CD8-positive, alpha-beta memory T cell (primary cell): ENCODE data around the gene SLC4A8. TPM values are rescaled to one million over a fixed set of nuclear protein-coding genes. Genes with fewer than 3 reads are reported as not detected.
A peak's percentile ranks its signal among the peaks of the same experiment; 100 is the strongest.

ENCODE experiments used
- CTCF ChIA-PET: fragments of 350-600 bp; sonication (Branson Sonifier 250); formaldehyde crosslinking; loops from one replicate; lab custom pipeline; 2021; ENCODE audit warnings: antibody characterized with exemption; lab: Charles Lee
- POLR2A ChIA-PET: fragments of 350-600 bp; sonication (Branson Sonifier 250); formaldehyde crosslinking; loops from one replicate; lab custom pipeline; 2021; ENCODE audit warnings: antibody characterized with exemption; lab: Charles Lee
- DNase-seq, 5 donors: peaks; one replicate each; pipeline versions ENCODE4 v3.0.0 to v3.0.0-alpha.2; 2020 to 2022; ENCODE audit warnings: mixed read lengths in 1 of 5
- H3K27ac ChIP-seq: one replicate; pipeline ENCODE4 v1.7.0; 2013; ENCODE audit warnings: low read depth, mild to moderate bottlenecking, low read length, moderate library complexity
- H3K27me3 ChIP-seq: 2 replicates; pipeline ENCODE4 v1.7.0; 2013; ENCODE audit warnings: low read length, mild to moderate bottlenecking; ENCODE audit not compliant: insufficient read depth, poor library complexity, severe bottlenecking
- H3K36me3 ChIP-seq: 2 replicates; pipeline ENCODE4 v1.7.0; 2013; ENCODE audit warnings: mild to moderate bottlenecking, low read length, moderate library complexity; ENCODE audit not compliant: insufficient read depth
- H3K4me1 ChIP-seq: 2 replicates; pipeline ENCODE4 v1.7.0; 2013; ENCODE audit warnings: mild to moderate bottlenecking, low read length, moderate library complexity; ENCODE audit not compliant: insufficient read depth
- H3K4me3 ChIP-seq: 2 replicates; pipeline ENCODE4 v1.7.0; 2013; ENCODE audit warnings: mild to moderate bottlenecking, low read length
- H3K9me3 ChIP-seq: 2 replicates; pipeline ENCODE4 v1.7.0; 2013; ENCODE audit warnings: mild to moderate bottlenecking, low read length
- H3K27ac Mint-ChIP-seq, 8 donors: one replicate each; pipeline ENCODE4 v1.8.0; 2020 to 2021; ENCODE audit warnings: mixed read lengths in 8 of 8, mild to moderate bottlenecking in 6 of 8, inconsistent platforms in 3 of 8, moderate library complexity in 3 of 8
- H3K27me3 Mint-ChIP-seq, 2 donors: one replicate each; pipeline ENCODE4 v1.8.0; 2020 to 2021; ENCODE audit warnings: mixed read lengths in 2 of 2, mild to moderate bottlenecking in 1 of 2, moderate library complexity in 1 of 2
- H3K36me3 Mint-ChIP-seq, 3 donors: one replicate each; pipeline ENCODE4 v1.8.0; 2020 to 2021; ENCODE audit warnings: mixed read lengths in 3 of 3, inconsistent platforms in 1 of 3, mild to moderate bottlenecking in 1 of 3
- H3K4me1 Mint-ChIP-seq, 3 donors: one replicate each; pipeline ENCODE4 v1.8.0; 2020 to 2021; ENCODE audit warnings: mixed read lengths in 3 of 3, inconsistent platforms in 1 of 3, mild to moderate bottlenecking in 1 of 3
- H3K4me3 Mint-ChIP-seq, 7 donors: one replicate each; pipeline ENCODE4 v1.8.0; 2020 to 2021; ENCODE audit warnings: mixed read lengths in 7 of 7, mild to moderate bottlenecking in 6 of 7, moderate library complexity in 4 of 7, inconsistent platforms in 2 of 7
- H3K9me3 Mint-ChIP-seq, 5 donors: one replicate each; pipeline ENCODE4 v1.8.0; 2020 to 2022; ENCODE audit warnings: mixed read lengths in 5 of 5, mild to moderate bottlenecking in 3 of 5, moderate library complexity in 2 of 5, inconsistent platforms in 1 of 5
- polyA plus RNA-seq: library from polyadenylated mRNA; unstranded; fragments of 300-500 nt; fragmentation: Illumina TruSeq; gene quantifications from one replicate; pipeline ENCODE4 v1.2.3, GENCODE V29; 2021
- total RNA-seq, 2 experiments: library from RNA; stranded (reverse); gene quantifications; one replicate each; pipeline ENCODE4 v1.2.3, GENCODE V29; 2021

SLC4A8 gene
- total RNA-seq (1 to 10 TPM; 2.0 to 2.2 TPM), polyA plus RNA-seq (0.64 TPM)

DNA sequence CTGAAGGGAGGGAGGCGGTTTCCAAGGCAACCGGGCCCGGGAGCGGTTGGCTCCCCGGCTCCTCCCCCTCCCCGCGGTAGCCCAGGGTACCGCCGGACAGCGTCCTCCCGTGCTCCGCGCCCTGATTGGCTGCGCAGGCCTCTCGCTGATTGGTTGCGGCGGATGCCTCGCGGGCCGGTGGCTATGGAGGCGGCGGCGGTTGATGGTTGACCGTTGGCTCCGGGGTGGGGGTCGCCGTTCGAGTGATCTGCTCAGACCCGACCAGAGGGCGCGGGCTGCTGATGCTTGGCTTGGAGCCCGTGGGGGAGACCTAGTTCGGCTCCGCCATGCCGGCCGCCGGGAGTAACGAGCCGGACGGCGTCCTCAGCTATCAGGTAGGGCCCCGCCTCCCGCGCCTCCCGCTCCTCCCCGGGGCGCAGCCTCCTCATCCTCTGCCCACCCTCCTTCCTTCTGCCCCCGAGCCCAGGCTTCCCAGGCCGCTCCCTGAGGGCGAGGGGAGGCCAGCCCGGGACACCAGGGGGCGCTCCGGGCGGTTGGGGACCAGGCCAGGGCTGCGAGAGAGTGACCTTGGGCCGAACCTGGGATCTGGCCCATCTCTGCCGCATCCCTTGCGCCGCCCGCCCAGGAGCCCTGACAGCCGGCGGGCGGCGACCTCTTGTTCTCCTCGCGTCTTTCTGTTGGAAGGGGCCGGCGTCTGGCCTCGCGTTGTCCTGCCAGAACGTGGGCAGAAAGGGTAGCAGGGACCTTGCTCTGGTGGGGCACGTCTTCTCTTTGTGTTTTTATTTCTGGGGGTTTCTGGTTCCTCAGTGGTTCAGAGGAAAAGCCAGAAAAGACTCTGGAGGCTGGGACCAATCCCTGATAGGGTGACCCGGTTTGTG is at the start of gene SLC4A8:
Gene SLC4A8, plus strand, starts transcription at position 170 of the 878 bp plus-strand sequence. Its CDS starts 157 bp downstream, at position 327.
- H3K36me3 ChIP-seq, result no peaks in the 10 kb centered on the region
- ChIA-PET POLR2A (interaction anchor here (0.6 kb wide), 1 partner anchor 109 kb away, joined by 4 read pairs; no protein-coding TSS in a partner anchor), CTCF (interaction anchor here (1.0 to 1.2 kb wide), 2 partner anchors 8 to 30 kb away, joined by 3 read pairs; no protein-coding TSS in a partner anchor)
- peaks cover 6% of the 10 kb centered on the region for H3K4me1 ChIP-seq
- Mint-ChIP-seq H3K36me3 (no peaks in the 10 kb centered on the region), H3K9me3 (no peaks in the 10 kb centered on the region), H3K27ac (peak within 1 kb of the TSS; percentile 16 to 89 (median 74)), H3K4me1 (peaks cover 8 to 15% (median 10%) of the 10 kb centered on the region in 3 donors), H3K27me3 (no peaks in the 10 kb centered on the region), H3K4me3 (peak within 1 kb of the TSS; percentile 74 to 89 (median 86))
- H3K27ac ChIP-seq, result no peak within 1 kb of the TSS
- H3K27me3 ChIP-seq, result no peaks in the 10 kb centered on the region
- no peaks in the 10 kb centered on the region for H3K9me3 ChIP-seq
- peak within 1 kb of the TSS; percentile 34 for H3K4me3 ChIP-seq
- peak; percentile 53 to 82 (median 70) for DNase-seq

DNA sequence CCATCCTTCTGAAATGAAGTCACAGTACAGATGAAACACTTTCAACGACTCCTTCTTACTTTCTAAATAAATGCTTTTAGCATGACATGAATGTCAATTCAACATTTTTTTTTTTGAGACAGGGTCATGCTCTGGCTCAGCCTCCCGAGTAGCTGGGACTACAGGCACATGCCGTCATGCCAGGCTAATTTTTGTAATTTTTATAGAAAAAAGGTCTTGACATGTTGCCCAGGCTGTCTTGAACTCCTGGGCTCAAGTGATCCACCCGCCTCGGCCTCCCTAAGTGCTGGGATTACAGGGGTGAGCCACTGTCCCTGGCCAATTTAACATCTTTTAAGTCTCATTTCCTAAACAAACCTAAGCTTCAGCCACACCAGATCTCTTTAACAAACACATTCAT is 49.8 kb upstream of the SLC4A8 start:
- Histone ChIP-seq H3K27me3 (no peaks in the 10 kb centered on the region), H3K4me1 (peaks cover 5% of the 10 kb centered on the region), H3K27ac (no peak overlapping the region), H3K4me3 (no peak overlapping the region), H3K9me3 (no peaks in the 10 kb centered on the region), H3K36me3 (peaks cover 8% of the 10 kb centered on the region)
- peak overlapping the region in 4 of 8 donors; percentile 10 to 31 (median 17) for H3K27ac Mint-ChIP-seq
- POLR2A ChIA-PET, result no interaction called here
- H3K36me3 Mint-ChIP-seq, result peaks cover 6 to 68% (median 26%) of the 10 kb centered on the region in 3 donors
- CTCF ChIA-PET, result no interaction called here
- H3K27me3 Mint-ChIP-seq, result peaks cover 0 to 1% of the 10 kb centered on the region in 2 donors
- DNase-seq, result no peak
- H3K4me3 Mint-ChIP-seq, result no peak overlapping the region
- H3K4me1 Mint-ChIP-seq, result peaks cover 7 to 27% (median 22%) of the 10 kb centered on the region in 3 donors
- no peaks in the 10 kb centered on the region for H3K9me3 Mint-ChIP-seq

DNA sequence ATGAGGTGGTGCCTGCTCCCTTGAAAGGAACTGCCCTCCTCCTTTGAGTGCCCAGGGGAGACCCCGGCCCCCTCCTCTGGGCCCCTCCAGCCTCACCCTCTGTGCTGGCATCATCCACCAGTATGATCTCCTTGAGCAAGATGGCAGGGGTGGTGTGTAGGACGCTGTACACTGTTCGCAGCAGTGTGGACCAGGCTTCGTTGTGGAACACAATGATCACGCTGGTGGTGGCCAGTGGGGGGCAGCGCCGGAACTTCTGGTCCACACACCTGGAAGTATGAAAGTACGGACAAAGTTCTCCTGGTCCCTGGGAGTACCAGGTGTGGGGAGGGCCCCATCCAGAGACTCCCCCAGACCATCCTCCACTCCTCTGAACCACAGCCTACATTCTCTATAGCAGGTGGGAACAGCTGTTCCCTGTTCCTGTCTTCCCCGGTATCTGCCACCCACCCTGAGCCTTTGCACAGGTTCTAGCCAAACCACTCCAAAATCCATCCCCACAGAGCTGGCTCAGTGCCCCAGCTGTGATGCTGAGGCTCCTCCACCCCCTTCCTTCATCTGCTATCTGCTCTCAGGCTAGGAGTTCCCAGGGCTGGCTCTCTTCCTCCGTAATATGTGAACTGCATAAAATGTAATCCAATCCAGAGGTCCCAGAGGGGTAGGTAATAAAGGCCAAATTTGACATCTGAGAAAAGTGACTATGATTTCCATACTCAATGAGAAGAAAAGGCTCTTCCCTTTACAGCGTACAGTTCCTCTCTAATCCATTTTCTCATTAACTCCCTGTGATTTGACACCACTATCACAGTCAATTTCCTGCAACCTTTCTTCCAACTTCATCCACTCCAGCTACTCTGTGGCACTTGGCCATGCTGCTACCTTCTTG is 47.3 kb upstream of the SLC4A8 start:
- H3K27ac ChIP-seq, result no peak overlapping the region
- H3K27me3 Mint-ChIP-seq, result peaks cover 0 to under 1% of the 10 kb centered on the region in 2 donors
- DNase-seq, result no peak
- no peaks in the 10 kb centered on the region for H3K9me3 ChIP-seq
- H3K27ac Mint-ChIP-seq, result peak overlapping the region in 4 of 8 donors; percentile 6 to 84 (median 63)
- ChIA-PET CTCF (no interaction called here), POLR2A (no interaction called here)
- H3K4me1 ChIP-seq, result peaks cover 10% of the 10 kb centered on the region
- H3K36me3 ChIP-seq, result peaks cover 8% of the 10 kb centered on the region
- H3K4me1 Mint-ChIP-seq, result peaks cover 3 to 11% (median 10%) of the 10 kb centered on the region in 3 donors
- H3K36me3 Mint-ChIP-seq, result peaks cover 6 to 83% (median 33%) of the 10 kb centered on the region in 3 donors
- no peaks in the 10 kb centered on the region for H3K27me3 ChIP-seq
- H3K4me3 Mint-ChIP-seq, result no peak overlapping the region
- H3K4me3 ChIP-seq, result no peak overlapping the region
- H3K9me3 Mint-ChIP-seq, result no peaks in the 10 kb centered on the region

DNA sequence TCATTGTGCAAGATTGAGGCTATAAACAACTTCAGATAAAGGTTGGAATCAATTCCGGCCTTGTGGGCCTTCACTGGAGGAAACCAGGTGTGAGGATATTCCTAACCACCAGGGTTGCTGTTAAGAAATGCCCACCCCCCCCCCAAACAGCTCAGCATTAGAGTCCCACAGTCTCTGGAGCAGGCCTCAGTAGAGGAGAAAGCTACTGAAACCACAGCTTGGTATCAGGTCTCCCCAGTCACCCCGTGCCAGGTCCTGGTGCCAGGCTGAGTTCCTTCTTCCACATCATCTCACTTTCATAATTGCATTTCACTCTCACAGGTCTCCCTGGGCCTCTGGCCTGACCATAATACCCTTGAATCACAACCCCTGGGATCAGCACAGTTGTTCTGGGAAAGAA is 45.9 kb upstream of the SLC4A8 start:
- POLR2A ChIA-PET, result no interaction called here
- peaks cover 8% of the 10 kb centered on the region for H3K36me3 ChIP-seq

GRCh38 chr12:51379571-51379970 is 45.1 kb upstream of the SLC4A8 start:
- no peak overlapping the region for H3K27ac ChIP-seq
- peak overlapping the region in 1 of 8 donors; percentile 57 for H3K27ac Mint-ChIP-seq
- H3K9me3 Mint-ChIP-seq, result no peaks in the 10 kb centered on the region
- peaks cover 12 to 28% (median 18%) of the 10 kb centered on the region in 3 donors for H3K4me1 Mint-ChIP-seq
- POLR2A ChIA-PET, result no interaction called here
- peaks cover 5% of the 10 kb centered on the region for H3K36me3 ChIP-seq
- no peak overlapping the region for H3K4me3 ChIP-seq
- DNase-seq, result no peak
- peaks cover 6 to 84% (median 30%) of the 10 kb centered on the region in 3 donors for H3K36me3 Mint-ChIP-seq
- H3K4me3 Mint-ChIP-seq, result no peak overlapping the region
- H3K4me1 ChIP-seq, result peaks cover 32% of the 10 kb centered on the region
- CTCF ChIA-PET, result no interaction called here
- H3K9me3 ChIP-seq, result no peaks in the 10 kb centered on the region
- no peaks in the 10 kb centered on the region for H3K27me3 ChIP-seq
- no peaks in the 10 kb centered on the region for H3K27me3 Mint-ChIP-seq

More for the DNA sequence above, 45.9 kb upstream of the SLC4A8 start:
- no peaks in the 10 kb centered on the region for H3K9me3 ChIP-seq
- Mint-ChIP-seq H3K9me3 (no peaks in the 10 kb centered on the region), H3K4me1 (peaks cover 7 to 24% (median 14%) of the 10 kb centered on the region in 3 donors), H3K27ac (no peak overlapping the region), H3K4me3 (no peak overlapping the region), H3K27me3 (no peaks in the 10 kb centered on the region), H3K36me3 (peaks cover 6 to 84% (median 31%) of the 10 kb centered on the region in 3 donors)
- H3K27me3 ChIP-seq, result no peaks in the 10 kb centered on the region
- CTCF ChIA-PET, result no interaction called here
- no peak for DNase-seq
- H3K4me3 ChIP-seq, result no peak overlapping the region
- H3K4me1 ChIP-seq, result peaks cover 24% of the 10 kb centered on the region
- H3K27ac ChIP-seq, result no peak overlapping the region

GRCh38 chr12:51381226-51382079 is 43.2 kb upstream of the SLC4A8 start:
- peaks cover 5% of the 10 kb centered on the region for H3K36me3 ChIP-seq
- no peak overlapping the region for H3K4me3 ChIP-seq
- DNase-seq, result no peak
- peaks cover 33% of the 10 kb centered on the region for H3K4me1 ChIP-seq
- no peaks in the 10 kb centered on the region for H3K9me3 Mint-ChIP-seq
- no peak overlapping the region for H3K27ac Mint-ChIP-seq
- peaks cover 6 to 77% (median 24%) of the 10 kb centered on the region in 3 donors for H3K36me3 Mint-ChIP-seq
- peaks cover 15 to 26% (median 25%) of the 10 kb centered on the region in 3 donors for H3K4me1 Mint-ChIP-seq
- POLR2A ChIA-PET, result interaction anchor here (0.5 kb wide), 1 partner anchor 55 kb away, joined by 3 read pairs; no protein-coding TSS in a partner anchor
- no peak overlapping the region for H3K27ac ChIP-seq
- H3K4me3 Mint-ChIP-seq, result no peak overlapping the region
- CTCF ChIA-PET, result no interaction called here
- no peaks in the 10 kb centered on the region for H3K9me3 ChIP-seq
- no peaks in the 10 kb centered on the region for H3K27me3 Mint-ChIP-seq
- no peaks in the 10 kb centered on the region for H3K27me3 ChIP-seq

- POLR2A ChIA-PET, result no interaction called here
- no peaks in the 10 kb centered on the region for H3K27me3 ChIP-seq
- peaks cover 15 to 30% (median 25%) of the 10 kb centered on the region in 3 donors for H3K4me1 Mint-ChIP-seq
- no peak for DNase-seq
- H3K4me3 ChIP-seq, result no peak overlapping the region
- H3K9me3 ChIP-seq, result no peaks in the 10 kb centered on the region
- CTCF ChIA-PET, result no interaction called here
- peaks cover 33% of the 10 kb centered on the region for H3K4me1 ChIP-seq
- H3K27ac Mint-ChIP-seq, result peak overlapping the region in 2 of 8 donors; percentile 15 to 75
- no peaks in the 10 kb centered on the region for H3K27me3 Mint-ChIP-seq
- H3K9me3 Mint-ChIP-seq, result no peaks in the 10 kb centered on the region
- H3K36me3 Mint-ChIP-seq, result peaks cover 6 to 70% (median 25%) of the 10 kb centered on the region in 3 donors
- H3K36me3 ChIP-seq, result peaks cover 5% of the 10 kb centered on the region
- peak overlapping the region in 1 of 7 donors; percentile 57 for H3K4me3 Mint-ChIP-seq
- no peak overlapping the region for H3K27ac ChIP-seq
These were observed 42.5 kb upstream of the SLC4A8 start for GRCh38 chr12:51382173-51382572.
